ENCODE measurements around the gene ADGRD1.

ADGRD1 gene

GRCh38 chr12:131162113-131162512 lies 208.4 kb downstream of the ADGRD1 start:
- Histone ChIP-seq H3K36me3 (ENCODE audit: control insufficient read depth in 2 of 2, insufficient read depth in 2 of 2, low read length in 2 of 2) (no peaks in the 10 kb centered on the region), H3K27ac (ENCODE audit: low read depth in 2 of 2, low read length in 2 of 2) (no peak overlapping the region), H3K27me3 (ENCODE audit: control insufficient read depth in 2 of 2, insufficient read depth in 2 of 2, low read length in 2 of 2) (no peaks in the 10 kb centered on the region), H3K4me1 (ENCODE audit: control insufficient read depth in 2 of 2, insufficient read depth in 2 of 2, low read length in 2 of 2) (no peaks in the 10 kb centered on the region), H3K9ac (ENCODE audit: low read depth in 1 of 2, low read length in 2 of 2) (no peak overlapping the region), H3K4me3 (ENCODE audit: low read length in 2 of 2) (no peak overlapping the region), H3K9me3 (ENCODE audit: control insufficient read depth in 2 of 2, low read length in 2 of 2) (no peaks in the 10 kb centered on the region)

GRCh38 chr12:131163189-131163738 lies 209.6 kb downstream of the ADGRD1 start:
- Histone ChIP-seq H3K27me3 (ENCODE audit: control insufficient read depth in 2 of 2, insufficient read depth in 2 of 2, low read length in 2 of 2) (no peaks in the 10 kb centered on the region), H3K4me3 (ENCODE audit: low read length in 2 of 2) (no peak overlapping the region), H3K27ac (ENCODE audit: low read depth in 2 of 2, low read length in 2 of 2) (no peak overlapping the region), H3K36me3 (ENCODE audit: control insufficient read depth in 2 of 2, insufficient read depth in 2 of 2, low read length in 2 of 2) (no peaks in the 10 kb centered on the region), H3K9me3 (ENCODE audit: control insufficient read depth in 2 of 2, low read length in 2 of 2) (no peaks in the 10 kb centered on the region), H3K4me1 (ENCODE audit: control insufficient read depth in 2 of 2, insufficient read depth in 2 of 2, low read length in 2 of 2) (no peaks in the 10 kb centered on the region), H3K9ac (ENCODE audit: low read depth in 1 of 2, low read length in 2 of 2) (no peak overlapping the region)

- H3K36me3 ChIP-seq (ENCODE audit: control insufficient read depth in 2 of 2, insufficient read depth in 2 of 2, low read length in 2 of 2) = no peaks in the 10 kb centered on the region
- no peaks in the 10 kb centered on the region for H3K4me1 ChIP-seq (ENCODE audit: control insufficient read depth in 2 of 2, insufficient read depth in 2 of 2, low read length in 2 of 2)
- H3K4me3 ChIP-seq (ENCODE audit: low read length in 2 of 2) = no peak overlapping the region
These were observed 210.6 kb downstream of the ADGRD1 start for GRCh38 chr12:131164096-131164872.

GRCh38 chr12:131166717-131167116 lies 213.0 kb downstream of the ADGRD1 start:
- Histone ChIP-seq H3K4me3 (ENCODE audit: low read length in 2 of 2) (no peak overlapping the region), H3K9ac (ENCODE audit: low read depth in 1 of 2, low read length in 2 of 2) (no peak overlapping the region), H3K36me3 (ENCODE audit: control insufficient read depth in 2 of 2, insufficient read depth in 2 of 2, low read length in 2 of 2) (no peaks in the 10 kb centered on the region), H3K27me3 (ENCODE audit: control insufficient read depth in 2 of 2, insufficient read depth in 2 of 2, low read length in 2 of 2) (no peaks in the 10 kb centered on the region), H3K9me3 (ENCODE audit: control insufficient read depth in 2 of 2, low read length in 2 of 2) (no peaks in the 10 kb centered on the region), H3K4me1 (ENCODE audit: control insufficient read depth in 2 of 2, insufficient read depth in 2 of 2, low read length in 2 of 2) (no peaks in the 10 kb centered on the region), H3K27ac (ENCODE audit: low read depth in 2 of 2, low read length in 2 of 2) (no peak overlapping the region)

More at GRCh38 chr12:131164096-131164872, 210.6 kb downstream of the ADGRD1 start:
- Histone ChIP-seq H3K27ac (ENCODE audit: low read depth in 2 of 2, low read length in 2 of 2) (no peak overlapping the region), H3K27me3 (ENCODE audit: control insufficient read depth in 2 of 2, insufficient read depth in 2 of 2, low read length in 2 of 2) (no peaks in the 10 kb centered on the region), H3K9me3 (ENCODE audit: control insufficient read depth in 2 of 2, low read length in 2 of 2) (no peaks in the 10 kb centered on the region), H3K9ac (ENCODE audit: low read depth in 1 of 2, low read length in 2 of 2) (no peak overlapping the region)

GRCh38 chr12:131167334-131167733 lies 213.6 kb downstream of the ADGRD1 start:
- Histone ChIP-seq H3K36me3 (ENCODE audit: control insufficient read depth in 2 of 2, insufficient read depth in 2 of 2, low read length in 2 of 2) (no peaks in the 10 kb centered on the region), H3K9ac (ENCODE audit: low read depth in 1 of 2, low read length in 2 of 2) (no peak overlapping the region), H3K27me3 (ENCODE audit: control insufficient read depth in 2 of 2, insufficient read depth in 2 of 2, low read length in 2 of 2) (no peaks in the 10 kb centered on the region), H3K9me3 (ENCODE audit: control insufficient read depth in 2 of 2, low read length in 2 of 2) (no peaks in the 10 kb centered on the region), H3K27ac (ENCODE audit: low read depth in 2 of 2, low read length in 2 of 2) (no peak overlapping the region), H3K4me3 (ENCODE audit: low read length in 2 of 2) (no peak overlapping the region), H3K4me1 (ENCODE audit: control insufficient read depth in 2 of 2, insufficient read depth in 2 of 2, low read length in 2 of 2) (no peaks in the 10 kb centered on the region)

GRCh38 chr12:131171029-131171428 lies 217.3 kb downstream of the ADGRD1 start:
- Histone ChIP-seq H3K4me1 (ENCODE audit: control insufficient read depth in 2 of 2, insufficient read depth in 2 of 2, low read length in 2 of 2) (no peaks in the 10 kb centered on the region), H3K27me3 (ENCODE audit: control insufficient read depth in 2 of 2, insufficient read depth in 2 of 2, low read length in 2 of 2) (no peaks in the 10 kb centered on the region), H3K36me3 (ENCODE audit: control insufficient read depth in 2 of 2, insufficient read depth in 2 of 2, low read length in 2 of 2) (no peaks in the 10 kb centered on the region), H3K9me3 (ENCODE audit: control insufficient read depth in 2 of 2, low read length in 2 of 2) (no peaks in the 10 kb centered on the region), H3K27ac (ENCODE audit: low read depth in 2 of 2, low read length in 2 of 2) (no peak overlapping the region), H3K9ac (ENCODE audit: low read depth in 1 of 2, low read length in 2 of 2) (no peak overlapping the region), H3K4me3 (ENCODE audit: low read length in 2 of 2) (no peak overlapping the region)

GRCh38 chr12:131174901-131175300 lies 221.2 kb downstream of the ADGRD1 start:
- no peaks in the 10 kb centered on the region for H3K4me1 ChIP-seq (ENCODE audit: control insufficient read depth in 2 of 2, insufficient read depth in 2 of 2, low read length in 2 of 2)
- H3K27ac ChIP-seq (ENCODE audit: low read depth in 2 of 2, low read length in 2 of 2) = no peak overlapping the region
- H3K9ac ChIP-seq (ENCODE audit: low read depth in 1 of 2, low read length in 2 of 2) = no peak overlapping the region
- H3K9me3 ChIP-seq (ENCODE audit: control insufficient read depth in 2 of 2, low read length in 2 of 2) = no peaks in the 10 kb centered on the region
- H3K36me3 ChIP-seq (ENCODE audit: control insufficient read depth in 2 of 2, insufficient read depth in 2 of 2, low read length in 2 of 2) = no peaks in the 10 kb centered on the region
- no peaks in the 10 kb centered on the region for H3K27me3 ChIP-seq (ENCODE audit: control insufficient read depth in 2 of 2, insufficient read depth in 2 of 2, low read length in 2 of 2)
- H3K4me3 ChIP-seq (ENCODE audit: low read length in 2 of 2) = no peak overlapping the region

- no peaks in the 10 kb centered on the region for H3K36me3 ChIP-seq (ENCODE audit: control insufficient read depth in 2 of 2, insufficient read depth in 2 of 2, low read length in 2 of 2)
- H3K9me3 ChIP-seq (ENCODE audit: control insufficient read depth in 2 of 2, low read length in 2 of 2) = no peaks in the 10 kb centered on the region
- H3K4me1 ChIP-seq (ENCODE audit: control insufficient read depth in 2 of 2, insufficient read depth in 2 of 2, low read length in 2 of 2) = no peaks in the 10 kb centered on the region
These were observed 222.6 kb downstream of the ADGRD1 start for GRCh38 chr12:131176266-131176665.

GRCh38 chr12:131176926-131177325 lies 223.2 kb downstream of the ADGRD1 start:
- Histone ChIP-seq H3K9ac (ENCODE audit: low read depth in 1 of 2, low read length in 2 of 2) (no peak overlapping the region), H3K4me1 (ENCODE audit: control insufficient read depth in 2 of 2, insufficient read depth in 2 of 2, low read length in 2 of 2) (no peaks in the 10 kb centered on the region), H3K27me3 (ENCODE audit: control insufficient read depth in 2 of 2, insufficient read depth in 2 of 2, low read length in 2 of 2) (no peaks in the 10 kb centered on the region), H3K9me3 (ENCODE audit: control insufficient read depth in 2 of 2, low read length in 2 of 2) (no peaks in the 10 kb centered on the region), H3K27ac (ENCODE audit: low read depth in 2 of 2, low read length in 2 of 2) (no peak overlapping the region), H3K36me3 (ENCODE audit: control insufficient read depth in 2 of 2, insufficient read depth in 2 of 2, low read length in 2 of 2) (no peaks in the 10 kb centered on the region), H3K4me3 (ENCODE audit: low read length in 2 of 2) (no peak overlapping the region)

More at GRCh38 chr12:131176266-131176665, 222.6 kb downstream of the ADGRD1 start:
- H3K4me3 ChIP-seq (ENCODE audit: low read length in 2 of 2) = no peak overlapping the region
- no peaks in the 10 kb centered on the region for H3K27me3 ChIP-seq (ENCODE audit: control insufficient read depth in 2 of 2, insufficient read depth in 2 of 2, low read length in 2 of 2)
- H3K27ac ChIP-seq (ENCODE audit: low read depth in 2 of 2, low read length in 2 of 2) = no peak overlapping the region
- no peak overlapping the region for H3K9ac ChIP-seq (ENCODE audit: low read depth in 1 of 2, low read length in 2 of 2)

- Histone ChIP-seq H3K27me3 (ENCODE audit: control insufficient read depth in 2 of 2, insufficient read depth in 2 of 2, low read length in 2 of 2) (no peaks in the 10 kb centered on the region), H3K9ac (ENCODE audit: low read depth in 1 of 2, low read length in 2 of 2) (no peak overlapping the region), H3K9me3 (ENCODE audit: control insufficient read depth in 2 of 2, low read length in 2 of 2) (no peaks in the 10 kb centered on the region), H3K36me3 (ENCODE audit: control insufficient read depth in 2 of 2, insufficient read depth in 2 of 2, low read length in 2 of 2) (no peaks in the 10 kb centered on the region), H3K27ac (ENCODE audit: low read depth in 2 of 2, low read length in 2 of 2) (no peak overlapping the region), H3K4me3 (ENCODE audit: low read length in 2 of 2) (no peak overlapping the region), H3K4me1 (ENCODE audit: control insufficient read depth in 2 of 2, insufficient read depth in 2 of 2, low read length in 2 of 2) (no peaks in the 10 kb centered on the region)
These were observed 223.9 kb downstream of the ADGRD1 start for GRCh38 chr12:131177599-131177998.
